ENCODE data around the gene MDM1. TPM values are rescaled to one million over a fixed set of nuclear protein-coding genes. Genes with fewer than 3 reads are reported as not detected.

The MDM1 gene
- total and polyA plus RNA-seq, 2 experiments from 2014 or later = 13.6 to 18.9 TPM

DNA sequence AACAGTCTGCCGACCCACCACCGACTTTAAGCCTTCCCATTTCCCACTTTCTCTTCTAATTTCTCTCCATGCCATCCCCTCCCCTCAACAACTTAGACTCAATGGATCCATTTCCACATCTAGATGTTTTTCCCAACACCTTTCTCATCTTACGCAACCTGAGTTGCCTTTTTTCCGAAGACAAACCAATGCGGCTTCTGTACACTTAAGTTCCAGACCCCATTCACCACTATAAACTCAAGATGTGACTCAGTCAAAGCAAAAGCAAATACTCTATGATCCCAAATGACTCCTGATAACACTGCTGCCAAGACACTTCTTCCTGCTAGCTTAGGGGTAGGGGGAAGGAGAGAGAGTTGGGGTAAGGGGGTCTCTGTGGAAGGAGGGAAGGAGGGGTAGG is 80.1 kb downstream of the MDM1 start:
- no peaks in the 10 kb centered on the region for H4K20me1 ChIP-seq (replicated peaks; ENCODE audit: insufficient read depth)
- H3K4me3 Mint-ChIP-seq = no peak overlapping the region
- H2AFZ ChIP-seq = no peak overlapping the region
- H3K27ac Mint-ChIP-seq = no peak overlapping the region
- H3K4me1 Mint-ChIP-seq = no peaks in the 10 kb centered on the region
- no peaks in the 10 kb centered on the region for H3K36me3 ChIP-seq (ENCODE audit: insufficient read depth)
- peaks cover 5% of the 10 kb centered on the region; the same call in 1 of the 2 replicates for H3K9me2 ChIP-seq (ENCODE audit: insufficient read depth)
- no peak overlapping the region for H3K27ac ChIP-seq (ENCODE audit: low read depth)
- no peak overlapping the region for H3K4me2 ChIP-seq
- no peaks in the 10 kb centered on the region for H3K4me1 ChIP-seq (ENCODE audit: insufficient read depth)
- no peaks in the 10 kb centered on the region for H3K79me2 ChIP-seq (replicated peaks; ENCODE audit: insufficient read depth)
- ATAC-seq = no peak
- peaks cover 5% of the 10 kb centered on the region for H3K9me3 Mint-ChIP-seq
- H3K27me3 ChIP-seq (ENCODE audit: insufficient read depth) = no peaks in the 10 kb centered on the region
- no peak overlapping the region for H3K4me3 ChIP-seq
- no peaks in the 10 kb centered on the region for H3K27me3 Mint-ChIP-seq (ENCODE audit: insufficient read depth, low read depth, poor library complexity)
- TF ChIP-seq, protein P1, sequence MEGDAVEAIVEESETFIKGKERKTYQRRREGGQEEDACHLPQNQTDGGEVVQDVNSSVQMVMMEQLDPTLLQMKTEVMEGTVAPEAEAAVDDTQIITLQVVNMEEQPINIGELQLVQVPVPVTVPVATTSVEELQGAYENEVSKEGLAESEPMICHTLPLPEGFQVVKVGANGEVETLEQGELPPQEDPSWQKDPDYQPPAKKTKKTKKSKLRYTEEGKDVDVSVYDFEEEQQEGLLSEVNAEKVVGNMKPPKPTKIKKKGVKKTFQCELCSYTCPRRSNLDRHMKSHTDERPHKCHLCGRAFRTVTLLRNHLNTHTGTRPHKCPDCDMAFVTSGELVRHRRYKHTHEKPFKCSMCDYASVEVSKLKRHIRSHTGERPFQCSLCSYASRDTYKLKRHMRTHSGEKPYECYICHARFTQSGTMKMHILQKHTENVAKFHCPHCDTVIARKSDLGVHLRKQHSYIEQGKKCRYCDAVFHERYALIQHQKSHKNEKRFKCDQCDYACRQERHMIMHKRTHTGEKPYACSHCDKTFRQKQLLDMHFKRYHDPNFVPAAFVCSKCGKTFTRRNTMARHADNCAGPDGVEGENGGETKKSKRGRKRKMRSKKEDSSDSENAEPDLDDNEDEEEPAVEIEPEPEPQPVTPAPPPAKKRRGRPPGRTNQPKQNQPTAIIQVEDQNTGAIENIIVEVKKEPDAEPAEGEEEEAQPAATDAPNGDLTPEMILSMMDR (conservative IDR thresholded peaks at IDR 0.05; ENCODE audit: low read depth in 2 of 2) = no peak
- TF ChIP-seq CREB1 (CRISPR knock-in tag; IDR thresholded peaks at IDR 0.05; ENCODE audit: low read depth) = no peak
- TF ChIP-seq EZH2 (IDR thresholded peaks at IDR 0.05; ENCODE audit: low read depth, unreplicated experiment) = no peak
- TF ChIP-seq, protein P2, sequence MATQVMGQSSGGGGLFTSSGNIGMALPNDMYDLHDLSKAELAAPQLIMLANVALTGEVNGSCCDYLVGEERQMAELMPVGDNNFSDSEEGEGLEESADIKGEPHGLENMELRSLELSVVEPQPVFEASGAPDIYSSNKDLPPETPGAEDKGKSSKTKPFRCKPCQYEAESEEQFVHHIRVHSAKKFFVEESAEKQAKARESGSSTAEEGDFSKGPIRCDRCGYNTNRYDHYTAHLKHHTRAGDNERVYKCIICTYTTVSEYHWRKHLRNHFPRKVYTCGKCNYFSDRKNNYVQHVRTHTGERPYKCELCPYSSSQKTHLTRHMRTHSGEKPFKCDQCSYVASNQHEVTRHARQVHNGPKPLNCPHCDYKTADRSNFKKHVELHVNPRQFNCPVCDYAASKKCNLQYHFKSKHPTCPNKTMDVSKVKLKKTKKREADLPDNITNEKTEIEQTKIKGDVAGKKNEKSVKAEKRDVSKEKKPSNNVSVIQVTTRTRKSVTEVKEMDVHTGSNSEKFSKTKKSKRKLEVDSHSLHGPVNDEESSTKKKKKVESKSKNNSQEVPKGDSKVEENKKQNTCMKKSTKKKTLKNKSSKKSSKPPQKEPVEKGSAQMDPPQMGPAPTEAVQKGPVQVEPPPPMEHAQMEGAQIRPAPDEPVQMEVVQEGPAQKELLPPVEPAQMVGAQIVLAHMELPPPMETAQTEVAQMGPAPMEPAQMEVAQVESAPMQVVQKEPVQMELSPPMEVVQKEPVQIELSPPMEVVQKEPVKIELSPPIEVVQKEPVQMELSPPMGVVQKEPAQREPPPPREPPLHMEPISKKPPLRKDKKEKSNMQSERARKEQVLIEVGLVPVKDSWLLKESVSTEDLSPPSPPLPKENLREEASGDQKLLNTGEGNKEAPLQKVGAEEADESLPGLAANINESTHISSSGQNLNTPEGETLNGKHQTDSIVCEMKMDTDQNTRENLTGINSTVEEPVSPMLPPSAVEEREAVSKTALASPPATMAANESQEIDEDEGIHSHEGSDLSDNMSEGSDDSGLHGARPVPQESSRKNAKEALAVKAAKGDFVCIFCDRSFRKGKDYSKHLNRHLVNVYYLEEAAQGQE (IDR thresholded peaks at IDR 0.05; ENCODE audit: unreplicated experiment) = no peak
- TF ChIP-seq NANOG (IDR thresholded peaks at IDR 0.05; ENCODE audit: borderline replicate concordance) = no peak
- no peak for TF ChIP-seq JUNB (IDR thresholded peaks at IDR 0.05; ENCODE audit: unreplicated experiment)
- TF ChIP-seq ZNF331 (CRISPR knock-in tag; IDR thresholded peaks at IDR 0.05; ENCODE audit: low read depth) = no peak
- TF ChIP-seq POLR2AphosphoS5 (IDR thresholded peaks at IDR 0.05; ENCODE audit: low read depth) = no peak
- no peak for TF ChIP-seq STAT1 (IDR thresholded peaks at IDR 0.05; ENCODE audit: unreplicated experiment)
- TF ChIP-seq, protein P3, sequence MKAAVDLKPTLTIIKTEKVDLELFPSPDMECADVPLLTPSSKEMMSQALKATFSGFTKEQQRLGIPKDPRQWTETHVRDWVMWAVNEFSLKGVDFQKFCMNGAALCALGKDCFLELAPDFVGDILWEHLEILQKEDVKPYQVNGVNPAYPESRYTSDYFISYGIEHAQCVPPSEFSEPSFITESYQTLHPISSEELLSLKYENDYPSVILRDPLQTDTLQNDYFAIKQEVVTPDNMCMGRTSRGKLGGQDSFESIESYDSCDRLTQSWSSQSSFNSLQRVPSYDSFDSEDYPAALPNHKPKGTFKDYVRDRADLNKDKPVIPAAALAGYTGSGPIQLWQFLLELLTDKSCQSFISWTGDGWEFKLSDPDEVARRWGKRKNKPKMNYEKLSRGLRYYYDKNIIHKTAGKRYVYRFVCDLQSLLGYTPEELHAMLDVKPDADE (IDR thresholded peaks at IDR 0.05) = no peak
- no peak for TF ChIP-seq ZNF114 (CRISPR knock-in tag; IDR thresholded peaks at IDR 0.05)
- TF ChIP-seq EZH2phosphoT487 (IDR thresholded peaks at IDR 0.05; ENCODE audit: unreplicated experiment) = no peak
- H3F3A ChIP-seq (replicated peaks; ENCODE audit: low read depth) = no peaks in the 10 kb centered on the region
- H3K36me3 Mint-ChIP-seq (ENCODE audit: low read depth) = peaks cover 5% of the 10 kb centered on the region; the same call in 1 of the 3 replicates
- no peak for DNase-seq (ENCODE audit: low spot score)

All from GM23338 (cell line).